Measurements from ENCODE around the gene RNF157.
A peak's percentile ranks its signal among the peaks of the same experiment; 100 is the strongest.
"Not testable (repeated sequence)": the region's sequence is repeated elsewhere in the genome, so short reads cannot be mapped to it uniquely, and the experiment has no call there.

The RNF157 gene

GRCh38 chr17:76207275-76208059 is 32.8 kb downstream of the RNF157 start:
- TF ChIP-seq, protein P1, sequence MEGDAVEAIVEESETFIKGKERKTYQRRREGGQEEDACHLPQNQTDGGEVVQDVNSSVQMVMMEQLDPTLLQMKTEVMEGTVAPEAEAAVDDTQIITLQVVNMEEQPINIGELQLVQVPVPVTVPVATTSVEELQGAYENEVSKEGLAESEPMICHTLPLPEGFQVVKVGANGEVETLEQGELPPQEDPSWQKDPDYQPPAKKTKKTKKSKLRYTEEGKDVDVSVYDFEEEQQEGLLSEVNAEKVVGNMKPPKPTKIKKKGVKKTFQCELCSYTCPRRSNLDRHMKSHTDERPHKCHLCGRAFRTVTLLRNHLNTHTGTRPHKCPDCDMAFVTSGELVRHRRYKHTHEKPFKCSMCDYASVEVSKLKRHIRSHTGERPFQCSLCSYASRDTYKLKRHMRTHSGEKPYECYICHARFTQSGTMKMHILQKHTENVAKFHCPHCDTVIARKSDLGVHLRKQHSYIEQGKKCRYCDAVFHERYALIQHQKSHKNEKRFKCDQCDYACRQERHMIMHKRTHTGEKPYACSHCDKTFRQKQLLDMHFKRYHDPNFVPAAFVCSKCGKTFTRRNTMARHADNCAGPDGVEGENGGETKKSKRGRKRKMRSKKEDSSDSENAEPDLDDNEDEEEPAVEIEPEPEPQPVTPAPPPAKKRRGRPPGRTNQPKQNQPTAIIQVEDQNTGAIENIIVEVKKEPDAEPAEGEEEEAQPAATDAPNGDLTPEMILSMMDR (conservative IDR thresholded peaks at IDR 0.05; ENCODE audit: low read depth, low read length): no peak
- no peaks in the 10 kb centered on the region for H3K27me3 ChIP-seq (ENCODE audit: insufficient read depth, low read depth)
- H3K4me1 ChIP-seq (ENCODE audit: low read depth, poor library complexity, severe bottlenecking): peaks cover 77% of the 10 kb centered on the region
- no peaks in the 10 kb centered on the region for H3K79me2 ChIP-seq (ENCODE audit: insufficient read depth, low read depth)
- H3K36me3 ChIP-seq (ENCODE audit: insufficient read depth): no peaks in the 10 kb centered on the region
- peak overlapping the region; percentile 53 for H3K4me2 ChIP-seq
- H3K27ac ChIP-seq: peak overlapping the region; percentile 71
- H3K4me3 ChIP-seq (IDR thresholded peaks at IDR 0.05; ENCODE audit: insufficient read depth, low read depth, low read length): no peak overlapping the region
- H2AFZ ChIP-seq (ENCODE audit: low read depth): no peak overlapping the region
- no peaks in the 10 kb centered on the region for H4K20me1 ChIP-seq (ENCODE audit: insufficient read depth)
- no peak overlapping the region for H3K9ac ChIP-seq

DNA sequence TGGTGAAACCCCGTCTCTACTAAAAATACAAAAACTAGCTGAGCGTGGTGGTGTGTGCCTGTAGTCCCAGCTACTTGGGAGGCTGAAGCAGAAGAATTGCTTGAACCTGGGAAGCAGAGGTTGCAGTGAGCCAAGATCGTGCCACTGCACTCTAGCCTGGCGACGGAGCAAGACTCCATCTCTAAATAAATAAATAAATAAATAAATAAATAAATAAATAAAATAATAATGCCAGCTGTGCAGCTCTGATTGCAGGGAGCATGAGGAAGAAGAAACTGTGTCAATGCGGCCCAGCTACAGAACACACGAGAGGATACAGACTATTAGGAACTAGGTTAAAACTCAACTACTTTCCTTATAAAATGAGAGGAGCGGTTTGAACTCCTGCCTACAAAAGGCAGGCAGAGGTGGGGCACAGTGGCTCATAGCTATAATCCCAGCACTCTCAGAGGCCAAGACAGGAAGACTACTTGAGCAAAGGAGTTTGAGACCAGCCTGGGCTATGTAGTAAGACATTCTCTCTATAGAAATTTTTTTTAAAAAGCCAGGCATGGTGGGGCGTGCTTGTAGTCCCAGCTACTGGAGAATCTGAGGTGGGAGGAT is 34.6 kb downstream of the RNF157 start:
- not testable (repeated sequence) for H4K20me1 ChIP-seq (ENCODE audit: insufficient read depth); H3K79me2 ChIP-seq (ENCODE audit: insufficient read depth, low read depth); H3K36me3 ChIP-seq (ENCODE audit: insufficient read depth); H3K27me3 ChIP-seq (ENCODE audit: insufficient read depth, low read depth); H3K4me3 ChIP-seq (IDR thresholded peaks at IDR 0.05; ENCODE audit: insufficient read depth, low read depth, low read length); H3K9ac ChIP-seq; H2AFZ ChIP-seq (ENCODE audit: low read depth); H3K4me2 ChIP-seq; H3K27ac ChIP-seq
- peaks cover 65% of the 10 kb centered on the region for H3K4me1 ChIP-seq (ENCODE audit: low read depth, poor library complexity, severe bottlenecking)

DNA sequence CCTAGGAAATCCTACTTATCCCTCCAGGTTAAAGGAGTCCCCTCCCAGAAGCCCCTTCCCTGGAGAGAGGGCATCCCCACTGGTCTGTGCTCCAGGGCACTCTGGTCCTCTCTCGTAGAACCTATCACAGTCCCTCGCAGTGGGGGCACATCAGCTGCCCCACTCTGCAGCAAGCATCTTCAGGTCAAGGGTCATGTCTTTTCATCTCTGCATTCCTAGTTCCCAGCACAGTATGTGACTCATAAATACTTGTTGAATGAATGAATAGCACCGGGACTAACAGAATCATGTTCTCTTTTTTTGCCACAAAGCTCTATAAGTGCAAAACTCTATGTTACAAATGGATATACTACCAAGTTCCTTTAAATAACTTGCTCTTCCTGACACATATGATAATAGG is 36.0 kb downstream of the RNF157 start:
- Histone ChIP-seq H3K4me3 (IDR thresholded peaks at IDR 0.05; ENCODE audit: insufficient read depth, low read depth, low read length) (no peak overlapping the region), H3K27me3 (ENCODE audit: insufficient read depth, low read depth) (no peaks in the 10 kb centered on the region), H3K9ac (no peak overlapping the region), H3K4me1 (ENCODE audit: low read depth, poor library complexity, severe bottlenecking) (peaks cover 57% of the 10 kb centered on the region), H2AFZ (ENCODE audit: low read depth) (no peak overlapping the region), H3K4me2 (no peak overlapping the region), H4K20me1 (ENCODE audit: insufficient read depth) (no peaks in the 10 kb centered on the region), H3K36me3 (ENCODE audit: insufficient read depth) (no peaks in the 10 kb centered on the region), H3K79me2 (ENCODE audit: insufficient read depth, low read depth) (no peaks in the 10 kb centered on the region), H3K27ac (no peak overlapping the region)
- TF ChIP-seq, protein P1 (conservative IDR thresholded peaks at IDR 0.05; ENCODE audit: low read depth, low read length): no peak

DNA sequence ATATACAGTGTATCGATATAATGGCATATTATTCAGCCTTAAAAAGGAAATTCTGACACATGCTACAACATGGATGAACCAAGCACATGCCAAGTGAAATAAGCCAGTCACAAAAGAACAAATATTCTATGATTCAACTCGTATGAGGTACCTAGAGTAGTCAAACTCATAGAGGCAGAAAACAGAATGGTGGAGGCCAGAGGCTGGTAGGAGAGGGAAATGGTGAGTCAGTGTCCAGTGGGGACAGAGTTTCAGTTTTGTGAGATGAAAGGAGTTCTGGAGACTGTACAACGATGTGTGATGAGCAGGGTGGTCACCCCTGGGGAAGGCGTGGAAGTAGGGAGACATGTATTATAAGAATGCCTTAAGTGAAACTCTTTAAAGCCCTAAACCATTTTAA is 39.9 kb downstream of the RNF157 start:
- no peak overlapping the region for H3K9ac ChIP-seq
- H3K4me1 ChIP-seq (ENCODE audit: low read depth, poor library complexity, severe bottlenecking): peaks cover 22% of the 10 kb centered on the region
- no peaks in the 10 kb centered on the region for H3K79me2 ChIP-seq (ENCODE audit: insufficient read depth, low read depth)
- no peaks in the 10 kb centered on the region for H3K36me3 ChIP-seq (ENCODE audit: insufficient read depth)
- no peaks in the 10 kb centered on the region for H3K27me3 ChIP-seq (ENCODE audit: insufficient read depth, low read depth)
- H3K27ac ChIP-seq: no peak overlapping the region
- TF ChIP-seq, protein P1 (conservative IDR thresholded peaks at IDR 0.05; ENCODE audit: low read depth, low read length): no peak
- no peak overlapping the region for H3K4me3 ChIP-seq (IDR thresholded peaks at IDR 0.05; ENCODE audit: insufficient read depth, low read depth, low read length)
- H2AFZ ChIP-seq (ENCODE audit: low read depth): no peak overlapping the region
- no peak overlapping the region for H3K4me2 ChIP-seq
- H4K20me1 ChIP-seq (ENCODE audit: insufficient read depth): no peaks in the 10 kb centered on the region

DNA sequence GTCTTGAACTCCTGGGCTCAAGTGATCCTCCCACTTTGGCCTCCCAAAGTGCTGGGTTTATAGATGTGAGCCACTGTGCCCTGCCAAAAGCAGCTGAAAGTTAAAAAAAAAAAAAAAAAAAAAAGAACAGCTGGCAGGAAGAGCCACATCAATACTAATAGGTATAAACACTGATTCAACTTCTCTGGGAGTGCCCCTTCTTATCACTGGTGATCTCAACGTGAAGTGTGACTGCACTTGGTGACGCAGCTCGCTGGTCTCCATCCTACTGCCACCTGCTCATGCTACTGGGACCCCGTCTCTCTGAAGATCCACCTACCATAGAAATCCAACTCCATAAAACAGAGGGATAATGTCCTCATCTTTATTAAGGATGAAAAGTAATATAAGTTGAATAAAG is 40.8 kb downstream of the RNF157 start:
- H2AFZ ChIP-seq (ENCODE audit: low read depth): no peak overlapping the region
- H3K4me2 ChIP-seq: no peak overlapping the region
- peaks cover 14% of the 10 kb centered on the region for H3K4me1 ChIP-seq (ENCODE audit: low read depth, poor library complexity, severe bottlenecking)
- H3K9ac ChIP-seq: no peak overlapping the region
- H3K27me3 ChIP-seq (ENCODE audit: insufficient read depth, low read depth): no peaks in the 10 kb centered on the region
- H3K4me3 ChIP-seq (IDR thresholded peaks at IDR 0.05; ENCODE audit: insufficient read depth, low read depth, low read length): no peak overlapping the region
- no peaks in the 10 kb centered on the region for H3K79me2 ChIP-seq (ENCODE audit: insufficient read depth, low read depth)
- H4K20me1 ChIP-seq (ENCODE audit: insufficient read depth): no peaks in the 10 kb centered on the region
- no peaks in the 10 kb centered on the region for H3K36me3 ChIP-seq (ENCODE audit: insufficient read depth)
- no peak overlapping the region for H3K27ac ChIP-seq
- TF ChIP-seq, protein P1 (conservative IDR thresholded peaks at IDR 0.05; ENCODE audit: low read depth, low read length): no peak

Measured in KMS-11 (cell line).